Measurements from ENCODE around the gene RNU6-8. TPM values are rescaled to one million over a fixed set of nuclear protein-coding genes. Genes with fewer than 3 reads are reported as not detected.

The RNU6-8 gene
- polyA plus RNA-seq (ENCODE audit: insufficient read length in 3 of 3): not detected

GRCh38 chr14:32202998-32203882 lies at the start of gene RNU6-8:
TSS of gene RNU6-8 (minus strand) at chr14:32203269.
- peak; percentile 79 to 84 (median 81) for DNase-seq (ENCODE audit: low read depth in 3 of 3, low spot score in 2 of 3)

- peak in 2 of 3 donors; percentile 52 to 65 for DNase-seq (ENCODE audit: low read depth in 3 of 3, low spot score in 2 of 3)
Measured at GRCh38 chr14:32252030-32252670, 49.1 kb upstream of the RNU6-8 start.

- DNase-seq (ENCODE audit: low read depth in 3 of 3, low spot score in 2 of 3): no peak
Measured at GRCh38 chr14:32251530-32251929, 48.5 kb upstream of the RNU6-8 start.

- DNase-seq (ENCODE audit: low read depth in 3 of 3, low spot score in 2 of 3): no peak
Measured at GRCh38 chr14:32250681-32251080, 47.6 kb upstream of the RNU6-8 start.

- no peak for DNase-seq (ENCODE audit: low read depth in 3 of 3, low spot score in 2 of 3)
Measured at GRCh38 chr14:32249780-32250179, 46.7 kb upstream of the RNU6-8 start.

- no peak for DNase-seq (ENCODE audit: low read depth in 3 of 3, low spot score in 2 of 3)
Measured at GRCh38 chr14:32249371-32249770, 46.3 kb upstream of the RNU6-8 start.

- no peak for DNase-seq (ENCODE audit: low read depth in 3 of 3, low spot score in 2 of 3)
Measured at GRCh38 chr14:32246751-32247150, 43.7 kb upstream of the RNU6-8 start.

GRCh38 chr14:32244404-32244803 lies 41.3 kb upstream of the RNU6-8 start:
- DNase-seq (ENCODE audit: low read depth in 3 of 3, low spot score in 2 of 3): no peak

- DNase-seq (ENCODE audit: low read depth in 3 of 3, low spot score in 2 of 3): no peak
Measured at GRCh38 chr14:32233260-32233659, 30.2 kb upstream of the RNU6-8 start.

- no peak for DNase-seq (ENCODE audit: low read depth in 3 of 3, low spot score in 2 of 3)
Measured at GRCh38 chr14:32232481-32232880, 29.4 kb upstream of the RNU6-8 start.

GRCh38 chr14:32230695-32231280 lies 27.7 kb upstream of the RNU6-8 start:
- DNase-seq (ENCODE audit: low read depth in 3 of 3, low spot score in 2 of 3): no peak

- DNase-seq (ENCODE audit: low read depth in 3 of 3, low spot score in 2 of 3): no peak
Measured at GRCh38 chr14:32230181-32230580, 27.1 kb upstream of the RNU6-8 start.

- DNase-seq (ENCODE audit: low read depth in 3 of 3, low spot score in 2 of 3): no peak
Measured at GRCh38 chr14:32226056-32226455, 23.0 kb upstream of the RNU6-8 start.

- DNase-seq (ENCODE audit: low read depth in 3 of 3, low spot score in 2 of 3): no peak
Measured at GRCh38 chr14:32225378-32225920, 22.4 kb upstream of the RNU6-8 start.

GRCh38 chr14:32224737-32225377 lies 21.8 kb upstream of the RNU6-8 start:
- no peak for DNase-seq (ENCODE audit: low read depth in 3 of 3, low spot score in 2 of 3)

GRCh38 chr14:32217301-32217700 lies 14.2 kb upstream of the RNU6-8 start:
- no peak for DNase-seq (ENCODE audit: low read depth in 3 of 3, low spot score in 2 of 3)

- no peak for DNase-seq (ENCODE audit: low read depth in 3 of 3, low spot score in 2 of 3)
Measured at GRCh38 chr14:32212833-32213232, 9.8 kb upstream of the RNU6-8 start.

GRCh38 chr14:32211068-32211404 lies 8.0 kb upstream of the RNU6-8 start:
- DNase-seq (ENCODE audit: low read depth in 3 of 3, low spot score in 2 of 3): no peak

GRCh38 chr14:32209471-32209870 lies 6.4 kb upstream of the RNU6-8 start:
- DNase-seq (ENCODE audit: low read depth in 3 of 3, low spot score in 2 of 3): no peak

GRCh38 chr14:32208490-32208889 lies 5.4 kb upstream of the RNU6-8 start:
- DNase-seq (ENCODE audit: low read depth in 3 of 3, low spot score in 2 of 3): no peak

GRCh38 chr14:32206552-32206951 lies 3.5 kb upstream of the RNU6-8 start:
- no peak for DNase-seq (ENCODE audit: low read depth in 3 of 3, low spot score in 2 of 3)
